GM21619 (cell line): ENCODE results near the gene AQR.
"Not testable (repeated sequence)": the region's sequence is repeated elsewhere in the genome, so short reads cannot be mapped to it uniquely, and the experiment has no call there.

Source experiments
- ATAC-seq: cut with Tn5 transposase; IDR thresholded peaks from one replicate; pipeline ENCODE4 v1.9.1; 2021; ENCODE audit not compliant: unreplicated experiment

Gene AQR

DNA sequence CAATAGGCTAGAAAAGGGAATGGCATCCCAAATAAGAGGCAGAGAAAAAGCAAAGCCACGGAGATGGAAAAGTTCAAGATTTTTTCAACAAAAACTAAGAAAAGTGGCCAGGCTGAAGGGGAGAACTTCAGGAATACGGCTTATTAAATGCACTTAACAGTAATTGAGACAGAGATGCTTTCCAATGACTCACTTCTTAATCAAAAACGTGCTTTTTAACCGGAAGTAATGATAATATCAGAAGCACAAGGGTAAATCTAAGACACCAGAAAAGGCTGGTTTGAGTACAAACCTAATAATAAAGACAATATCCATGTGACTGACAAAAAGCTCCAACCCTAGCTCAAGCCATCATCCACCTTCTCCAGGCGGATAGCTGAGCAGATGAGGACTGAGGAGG is 149.4 kb downstream of the AQR start:
- no peak for ATAC-seq

DNA sequence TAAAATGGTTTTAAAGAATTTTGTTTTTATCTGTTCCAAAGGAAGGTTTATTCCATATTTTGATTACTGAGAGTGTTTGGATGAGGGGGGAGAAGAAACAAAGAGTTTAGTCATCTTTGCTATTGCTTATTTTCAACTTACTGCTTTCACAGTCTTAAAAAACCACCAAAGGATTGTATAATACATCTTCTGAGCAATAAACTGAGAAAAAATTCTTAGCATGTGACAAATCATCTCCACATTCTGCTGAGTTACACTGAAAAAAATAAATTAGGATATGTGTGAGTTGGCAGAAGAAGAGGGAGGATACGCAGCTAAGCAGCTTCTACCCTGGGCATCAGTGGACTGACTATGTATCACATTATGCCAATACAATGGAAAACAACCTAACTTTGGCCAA is 151.0 kb downstream of the AQR start:
- no peak for ATAC-seq

DNA sequence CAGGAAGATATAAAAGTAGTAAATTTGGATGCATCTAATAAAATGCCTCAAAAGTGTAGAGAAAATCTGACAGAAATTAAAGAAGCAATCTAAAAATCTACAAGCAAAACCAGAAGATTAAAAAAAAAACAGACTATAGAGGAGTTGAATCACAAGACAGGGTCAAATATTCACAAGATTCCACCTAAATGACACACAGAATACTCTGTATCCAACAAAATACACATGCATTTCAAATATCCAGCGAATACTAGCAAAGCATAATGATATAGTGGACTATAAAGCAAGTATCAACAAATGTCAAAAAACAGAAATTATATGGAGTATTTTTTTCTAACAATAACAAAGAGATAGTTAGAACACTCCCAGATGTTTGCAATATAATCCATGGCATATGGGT is 153.7 kb downstream of the AQR start:
- no peak for ATAC-seq

DNA sequence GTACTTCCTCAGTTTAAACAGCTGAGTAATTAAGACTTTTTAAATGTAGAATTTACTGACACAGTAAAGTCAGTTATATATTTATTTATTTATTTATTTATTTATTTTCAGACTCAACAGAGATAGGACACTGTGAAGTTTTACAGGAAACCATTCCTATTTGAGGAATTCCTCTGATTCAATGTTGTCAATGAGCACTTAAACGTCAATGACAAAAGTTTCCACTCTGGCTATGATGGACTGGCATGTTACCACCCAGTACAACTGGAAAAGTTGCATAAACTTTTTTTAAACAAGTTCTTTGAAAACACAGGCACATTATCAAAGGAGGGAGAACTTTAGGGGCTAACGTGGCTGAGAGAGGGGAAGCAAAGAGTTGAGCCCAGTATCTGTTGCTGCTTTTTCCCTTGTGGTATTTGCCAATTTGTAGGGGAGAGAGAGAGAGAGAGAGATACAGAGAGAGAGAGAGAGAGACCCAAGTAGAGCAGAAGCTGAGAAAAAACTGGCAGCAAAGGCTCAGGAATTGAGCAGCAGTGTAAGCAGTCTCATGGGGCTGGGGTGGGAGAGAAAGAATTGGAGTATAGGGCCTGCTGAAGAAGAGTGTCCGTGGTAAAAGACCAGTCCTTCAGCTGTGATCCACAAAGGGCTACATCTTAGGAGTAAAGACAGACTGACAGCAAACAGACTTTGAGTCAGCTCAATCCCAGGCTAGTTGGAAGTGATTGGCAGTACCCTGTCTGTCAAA is 155.9 kb downstream of the AQR start:
- no peak for ATAC-seq

DNA sequence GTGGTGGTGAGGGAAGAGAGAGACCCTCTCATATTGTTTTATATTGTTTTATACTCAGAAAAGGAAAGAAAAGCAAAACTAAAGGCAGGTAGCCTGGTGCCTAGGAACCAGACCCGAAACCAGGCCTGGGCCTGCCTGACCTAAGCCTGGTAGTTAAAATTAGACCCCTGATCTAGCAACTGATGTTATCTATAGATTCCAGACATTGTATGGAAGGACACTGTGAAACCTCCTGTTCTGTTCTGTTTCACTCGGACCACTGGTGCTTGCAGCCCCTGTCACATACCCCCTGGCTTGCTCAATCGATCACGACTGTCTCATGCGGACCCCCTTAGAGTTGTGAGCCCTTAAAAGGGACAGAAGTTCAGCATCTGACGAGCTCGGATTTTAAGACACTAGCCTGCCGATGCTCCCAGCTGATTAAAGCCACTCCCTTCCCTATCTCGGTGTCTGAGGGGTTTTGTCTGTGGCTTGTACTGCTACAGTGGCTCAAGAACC is 156.6 kb downstream of the AQR start:
- ATAC-seq: not testable (repeated sequence)

DNA sequence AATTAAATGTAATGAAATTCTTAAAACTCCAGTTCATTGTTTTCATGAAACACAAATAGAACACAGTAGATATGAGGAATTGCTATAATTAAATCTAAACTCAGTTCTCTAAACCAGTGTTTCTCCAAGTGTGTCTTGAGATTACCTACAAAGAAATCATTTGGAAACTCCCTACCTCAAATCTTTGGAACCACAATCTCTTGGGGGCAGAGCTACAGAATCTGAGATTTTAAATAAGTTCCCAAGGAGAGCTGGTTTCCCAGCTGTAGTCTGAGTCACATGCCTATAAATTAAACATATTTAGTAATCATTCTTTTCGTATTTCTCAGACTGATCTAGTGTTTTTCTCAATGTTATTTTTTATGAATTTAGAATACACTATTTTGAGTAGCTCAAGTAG is 157.2 kb downstream of the AQR start:
- no peak for ATAC-seq

DNA sequence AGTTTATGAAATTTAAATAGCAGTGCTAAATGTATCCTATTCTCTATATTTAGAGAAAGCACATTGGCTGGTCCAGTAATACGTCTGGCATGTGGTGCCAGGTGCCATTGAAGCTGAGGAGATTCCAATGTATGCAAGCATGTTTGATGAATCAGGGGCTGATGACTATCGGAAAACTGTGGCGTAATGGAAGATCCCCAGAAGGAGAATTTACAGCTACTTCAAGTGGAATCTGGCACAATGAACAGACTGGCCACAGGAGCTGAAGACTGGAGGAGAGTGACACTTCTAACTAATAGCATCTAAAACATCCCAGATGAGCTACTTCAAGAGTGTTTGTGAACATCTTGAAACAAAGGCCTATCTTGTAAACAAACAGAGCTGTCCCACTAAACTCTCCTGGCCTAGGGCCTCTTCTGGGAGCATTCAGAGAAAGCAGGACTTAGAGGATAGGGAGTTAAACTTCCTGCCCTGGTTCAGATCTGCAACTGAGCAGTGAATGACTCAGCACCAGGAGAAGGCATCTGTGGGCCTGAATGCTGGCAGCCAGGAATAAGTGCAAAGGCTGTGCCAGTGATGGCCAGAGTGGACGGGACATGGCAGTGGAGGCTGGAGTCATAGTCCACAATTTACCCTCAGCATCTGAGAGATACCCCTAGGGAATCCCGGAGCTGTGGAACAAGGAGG is 159.0 kb downstream of the AQR start:
- ATAC-seq: no peak

DNA sequence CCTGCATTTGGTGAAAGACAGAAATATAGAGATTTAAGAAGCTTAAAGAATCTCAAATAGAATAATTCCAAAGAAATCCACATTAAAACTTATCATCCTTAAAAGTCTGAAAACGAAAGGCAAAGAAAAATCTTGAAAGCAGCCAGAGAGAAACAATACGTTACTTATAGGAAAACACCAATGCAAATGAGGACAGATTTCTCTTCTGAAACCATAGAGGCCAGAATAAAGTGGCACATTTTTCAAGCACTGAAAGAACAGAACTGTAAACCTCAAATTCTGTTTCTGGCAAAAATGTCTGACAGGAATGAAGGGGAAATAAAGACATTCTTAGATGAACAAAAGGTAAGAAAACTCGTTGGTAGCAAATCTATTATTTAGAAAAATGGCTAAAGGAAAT is 160.4 kb downstream of the AQR start:
- no peak for ATAC-seq

DNA sequence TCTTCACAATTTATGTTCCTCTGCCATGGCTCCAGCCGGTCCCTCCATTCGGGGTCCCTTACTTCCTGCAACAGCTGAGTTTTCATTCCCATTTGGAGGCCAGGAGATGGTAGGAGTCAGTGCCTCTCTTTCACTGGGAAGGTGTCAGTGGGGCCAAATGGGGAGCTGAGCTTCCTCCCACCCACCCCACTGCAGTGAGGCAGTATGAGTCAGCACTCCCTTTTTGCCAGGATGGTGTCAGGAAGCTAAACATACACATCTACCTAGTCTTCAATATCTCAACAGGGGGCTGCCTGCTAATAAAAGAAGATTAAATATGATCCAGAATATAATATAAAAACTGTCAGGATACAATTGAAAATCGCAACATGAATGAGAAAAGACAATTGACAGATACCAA is 161.5 kb downstream of the AQR start:
- no peak for ATAC-seq

DNA sequence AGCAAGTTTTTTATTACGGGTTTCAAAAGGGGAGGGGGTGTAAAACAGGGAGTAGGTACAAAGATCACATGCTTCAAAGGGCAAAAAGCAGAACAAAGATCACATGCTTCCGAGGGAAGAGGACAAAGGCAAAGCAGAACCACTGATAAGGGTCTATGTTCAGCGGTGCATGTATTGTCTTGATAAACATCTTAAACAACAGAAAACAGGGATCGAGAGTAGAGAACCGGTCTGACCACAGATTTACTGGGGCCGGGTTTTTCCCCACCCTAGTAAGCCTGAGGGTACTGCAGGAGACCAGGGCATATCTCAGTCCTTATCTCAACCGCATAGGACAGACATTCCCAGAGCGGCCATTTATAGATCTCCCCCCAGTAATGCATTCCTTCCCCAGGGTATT is 162.3 kb downstream of the AQR start:
- ATAC-seq: not testable (repeated sequence)

DNA sequence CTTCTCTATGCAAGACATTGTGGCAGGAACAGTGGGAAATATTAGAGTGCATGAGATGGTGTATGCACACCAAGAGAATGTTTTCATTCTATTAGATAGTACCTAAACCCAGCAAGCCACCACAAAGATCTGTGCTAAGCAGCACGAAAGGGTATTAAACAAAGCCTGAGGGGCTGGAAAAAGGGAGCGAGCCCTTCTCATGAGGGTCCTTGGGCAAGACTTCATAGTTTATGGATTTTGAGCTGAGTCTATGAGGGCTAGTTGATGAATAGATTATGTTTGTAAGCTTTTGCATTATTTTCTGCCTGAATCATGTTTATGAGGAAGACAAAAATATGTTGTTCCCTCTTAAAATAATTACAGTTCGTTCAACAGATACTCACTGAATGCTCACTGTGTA is 164.8 kb downstream of the AQR start:
- no peak for ATAC-seq

DNA sequence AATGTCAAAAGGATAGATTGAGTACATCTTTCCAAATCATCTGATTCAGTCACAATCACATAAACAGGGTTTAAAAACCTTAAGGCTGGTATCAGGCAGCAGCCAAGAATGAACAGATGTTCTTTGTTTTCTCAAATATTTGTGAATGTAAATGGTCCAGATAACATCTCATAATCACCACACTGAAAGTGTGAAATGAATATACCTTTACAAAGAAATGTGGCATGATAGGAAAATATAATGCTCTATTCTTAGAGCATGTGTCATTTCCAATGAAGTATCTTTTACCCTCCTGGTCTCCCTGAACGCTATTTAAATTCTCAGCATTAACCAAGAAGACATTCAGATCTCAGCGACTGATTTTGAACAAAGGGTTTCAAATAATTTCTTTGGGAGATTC is 165.4 kb downstream of the AQR start:
- ATAC-seq: no peak

DNA sequence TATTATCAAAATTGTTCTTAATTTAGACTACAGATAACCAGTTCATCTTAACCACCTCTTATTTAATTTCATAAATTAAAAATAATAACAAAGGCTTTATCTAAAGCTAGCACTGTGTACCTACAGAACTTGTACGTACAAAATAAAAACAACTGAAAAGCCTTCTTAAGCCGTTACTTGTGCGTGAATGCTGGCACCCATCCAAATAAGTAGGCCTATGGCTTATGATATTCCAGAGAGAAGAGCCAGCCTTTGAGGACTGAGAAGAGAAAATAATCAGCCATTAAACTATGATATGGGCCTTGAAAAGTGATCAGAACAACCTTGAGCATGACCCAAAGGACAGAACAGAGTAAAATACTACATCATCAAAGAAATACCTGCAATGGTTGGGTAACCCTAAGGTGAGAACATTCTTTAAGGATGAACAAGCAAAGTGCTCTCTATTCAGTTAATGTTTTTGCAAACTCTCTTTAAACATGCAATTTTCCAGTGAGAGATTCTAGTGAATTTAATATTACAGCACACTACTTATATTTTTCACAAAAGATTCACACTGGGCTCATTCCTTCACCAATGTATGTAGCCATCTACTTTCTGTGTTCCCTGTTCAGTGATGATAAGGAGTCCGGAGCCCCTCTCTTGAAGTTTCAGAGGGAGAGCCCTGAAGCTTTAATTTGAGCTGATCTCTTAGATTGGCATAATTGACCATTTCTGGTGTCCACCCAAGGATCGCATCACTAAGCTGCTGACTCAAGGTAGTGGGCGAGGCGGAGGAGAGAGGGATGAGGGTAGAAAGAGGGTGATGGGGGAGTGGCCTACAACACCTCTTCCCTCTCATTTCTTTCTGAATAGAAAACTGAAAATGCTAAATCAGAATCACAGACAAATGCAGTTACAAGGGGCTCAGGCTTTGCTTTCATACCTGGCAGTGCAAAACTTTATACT is 166.5 kb downstream of the AQR start:
- no peak for ATAC-seq

DNA sequence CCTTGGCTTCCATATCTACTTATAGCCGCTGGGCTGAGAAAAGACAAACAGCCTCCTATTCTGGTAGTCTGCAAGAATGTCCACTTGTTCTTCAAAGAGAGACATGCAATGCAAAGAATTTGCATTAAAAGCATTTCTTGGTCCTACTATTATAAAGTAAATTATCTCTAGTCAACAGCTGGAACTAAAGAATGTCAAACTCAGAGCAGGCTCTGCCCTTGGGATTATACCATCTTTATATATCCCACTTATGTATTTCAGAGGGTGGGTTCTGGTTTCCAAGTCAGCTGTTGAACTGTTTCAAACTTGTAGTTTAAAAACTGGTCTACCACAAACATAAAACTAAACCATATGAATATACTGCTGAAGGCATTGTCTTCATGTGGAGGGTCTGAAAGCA is 167.2 kb downstream of the AQR start:
- no peak for ATAC-seq
